Cardiac fibroblast (primary cell): Measurements from ENCODE around the gene OR7G3.
A peak's percentile ranks its signal among the peaks of the same experiment; 100 is the strongest.

ENCODE experiments used
- DNase-seq, 2 donors: peaks; one replicate each; pipeline versions ENCODE4 v3.0.0 to v3.0.0-alpha.2; 2010; ENCODE audit warnings: low read depth in 2 of 2
- H3K4me3 ChIP-seq, 2 donors: replicated peaks in 1 of 2; 1 replicate in 1 of 2; 2 replicates in 1 of 2; pipeline ENCODE4 v1.5.1; 2011; ENCODE audit warnings: low read depth in 2 of 2, low read length in 2 of 2, mild to moderate bottlenecking in 2 of 2, moderate library complexity in 1 of 2
- TF ChIP-seq, protein P1 (sequence below): IDR thresholded peaks from one replicate; pipeline ENCODE4 v1.5.1; 2011; ENCODE audit warnings: low read depth, mild to moderate bottlenecking, low read length, inconsistent platforms

The OR7G3 gene

DNA sequence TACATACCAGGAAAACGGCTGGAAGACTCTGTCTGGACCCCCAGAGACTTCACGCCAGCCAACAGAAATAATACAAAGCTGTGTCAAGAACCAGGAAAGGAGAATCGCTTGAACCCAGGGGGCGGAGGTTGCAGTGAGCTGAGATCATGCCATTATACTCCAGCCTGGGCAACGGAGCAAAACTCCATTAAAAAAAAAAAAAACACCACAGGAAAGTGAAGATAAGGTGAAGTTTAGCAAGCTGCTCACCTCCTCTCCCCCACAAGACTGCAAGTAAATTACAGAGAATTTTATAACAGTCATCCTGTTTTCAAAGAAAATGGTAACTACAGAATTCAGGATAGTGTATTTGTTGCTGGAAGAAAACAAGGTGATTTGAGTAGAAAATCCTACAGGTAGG is 10.2 kb downstream of the OR7G3 start:
- no peak overlapping the region for H3K4me3 ChIP-seq
- DNase-seq = no peak
- TF ChIP-seq, protein P1, sequence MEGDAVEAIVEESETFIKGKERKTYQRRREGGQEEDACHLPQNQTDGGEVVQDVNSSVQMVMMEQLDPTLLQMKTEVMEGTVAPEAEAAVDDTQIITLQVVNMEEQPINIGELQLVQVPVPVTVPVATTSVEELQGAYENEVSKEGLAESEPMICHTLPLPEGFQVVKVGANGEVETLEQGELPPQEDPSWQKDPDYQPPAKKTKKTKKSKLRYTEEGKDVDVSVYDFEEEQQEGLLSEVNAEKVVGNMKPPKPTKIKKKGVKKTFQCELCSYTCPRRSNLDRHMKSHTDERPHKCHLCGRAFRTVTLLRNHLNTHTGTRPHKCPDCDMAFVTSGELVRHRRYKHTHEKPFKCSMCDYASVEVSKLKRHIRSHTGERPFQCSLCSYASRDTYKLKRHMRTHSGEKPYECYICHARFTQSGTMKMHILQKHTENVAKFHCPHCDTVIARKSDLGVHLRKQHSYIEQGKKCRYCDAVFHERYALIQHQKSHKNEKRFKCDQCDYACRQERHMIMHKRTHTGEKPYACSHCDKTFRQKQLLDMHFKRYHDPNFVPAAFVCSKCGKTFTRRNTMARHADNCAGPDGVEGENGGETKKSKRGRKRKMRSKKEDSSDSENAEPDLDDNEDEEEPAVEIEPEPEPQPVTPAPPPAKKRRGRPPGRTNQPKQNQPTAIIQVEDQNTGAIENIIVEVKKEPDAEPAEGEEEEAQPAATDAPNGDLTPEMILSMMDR = no peak

DNA sequence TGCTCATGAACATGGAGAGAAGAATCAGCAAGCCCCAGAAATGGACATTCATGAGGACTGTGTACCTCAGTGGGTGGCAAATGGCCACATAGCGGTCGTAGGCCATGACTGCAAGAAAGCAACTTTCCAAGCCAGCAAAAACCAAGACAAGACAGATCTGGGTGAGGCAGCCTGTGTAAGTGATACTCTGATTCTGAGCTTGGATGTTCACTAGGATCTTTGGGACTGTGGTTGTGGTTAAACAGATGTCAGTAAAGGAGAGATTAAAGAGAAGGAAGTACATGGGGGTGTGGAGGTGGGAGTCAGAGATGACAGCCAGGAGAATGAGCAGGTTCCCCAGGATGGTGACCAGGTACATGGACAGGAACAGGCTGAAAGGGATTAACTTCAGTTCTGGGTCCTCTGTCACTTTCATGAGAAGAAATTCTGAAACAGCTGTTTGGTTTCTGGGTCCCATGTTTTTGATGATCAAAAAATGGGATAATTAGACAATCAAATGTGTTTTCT is 11.4 kb downstream of the OR7G3 start, which contains the start of gene OR7G1:
TSS of gene OR7G1 (minus strand) at position 457 of the 507 bp plus-strand sequence. CDS start at position 457, 0 bp downstream.
- no peak within 1 kb of the TSS for H3K4me3 ChIP-seq
- TF ChIP-seq, protein P1 = no peak

DNA sequence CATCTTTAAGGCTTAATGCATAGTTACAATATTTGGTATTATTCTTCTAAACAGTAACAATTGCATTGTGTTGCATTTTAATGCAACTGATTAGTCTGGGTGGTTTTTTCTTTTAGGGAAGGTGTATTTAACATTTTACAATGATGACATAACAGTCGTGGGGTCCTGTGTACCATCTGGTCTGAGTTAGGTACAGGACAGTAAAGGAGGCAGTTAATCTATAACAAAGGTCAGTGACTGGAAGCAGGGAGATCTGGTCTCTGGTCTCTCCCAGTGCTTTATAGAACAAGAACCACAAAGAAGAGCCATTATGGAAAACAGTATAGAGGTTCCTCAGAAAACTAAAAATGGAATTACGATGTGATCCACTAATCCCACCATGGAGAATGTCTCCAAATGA is 16.8 kb downstream of the OR7G3 start:
- DNase-seq = no peak
- TF ChIP-seq, protein P1 = no peak
- H3K4me3 ChIP-seq = no peak overlapping the region

More for the DNA sequence above, 11.4 kb downstream of the OR7G3 start, which contains the start of gene OR7G1:
- DNase-seq = no peak

DNA sequence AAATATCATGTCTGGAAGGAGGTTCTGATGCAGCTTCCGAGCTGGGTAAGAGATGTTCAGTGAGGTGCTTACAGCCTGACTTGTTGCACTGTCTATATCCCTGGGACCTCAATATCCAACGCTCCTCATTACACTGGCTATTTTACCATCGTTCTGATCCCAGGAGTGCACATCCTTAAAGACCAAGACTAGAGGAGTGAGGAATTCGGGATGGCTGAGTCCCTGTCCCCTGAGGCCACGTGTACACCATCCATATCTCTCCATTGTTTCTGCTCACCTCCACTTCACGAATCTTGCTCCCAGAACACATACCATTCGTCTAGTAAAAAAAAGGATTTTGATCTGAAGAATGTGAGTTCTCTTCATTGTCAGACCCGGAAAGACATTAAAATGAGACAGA is 19.4 kb downstream of the OR7G3 start, which contains the start of gene OR7G2:
TSS of gene OR7G2 (minus strand) at position 101 of the 400 bp plus-strand sequence. CDS start 4,232 bp downstream, outside the sequence.
- H3K4me3 ChIP-seq = no peak within 1 kb of the TSS
- TF ChIP-seq, protein P1 = no peak
- no peak for DNase-seq

DNA sequence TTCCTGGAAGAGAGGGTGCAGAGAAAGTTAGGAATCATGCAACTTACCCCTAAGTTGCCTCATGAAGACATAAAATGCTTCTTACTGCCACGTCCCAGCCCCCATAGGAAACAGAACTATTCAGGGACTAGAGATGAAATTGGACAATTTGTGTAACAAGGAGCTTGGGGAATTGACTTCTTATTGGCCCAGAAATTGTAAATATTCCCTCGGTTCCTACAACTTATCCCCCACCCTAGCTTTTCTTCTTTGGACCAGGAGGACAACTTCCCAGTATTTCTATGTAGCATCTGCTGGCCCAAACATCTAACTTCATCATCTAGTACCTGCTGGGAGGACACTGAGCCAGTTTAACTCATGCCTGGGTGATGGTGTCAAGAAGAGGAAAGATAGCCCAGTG is 40.0 kb downstream of the OR7G3 start, which contains the start of gene OR1M1:
TSS of gene OR1M1 (plus strand) at position 301 of the 400 bp plus-strand sequence. CDS start 6,184 bp downstream, outside the sequence.
- no peak within 1 kb of the TSS for H3K4me3 ChIP-seq
- no peak for DNase-seq
- TF ChIP-seq, protein P1 = no peak

DNA sequence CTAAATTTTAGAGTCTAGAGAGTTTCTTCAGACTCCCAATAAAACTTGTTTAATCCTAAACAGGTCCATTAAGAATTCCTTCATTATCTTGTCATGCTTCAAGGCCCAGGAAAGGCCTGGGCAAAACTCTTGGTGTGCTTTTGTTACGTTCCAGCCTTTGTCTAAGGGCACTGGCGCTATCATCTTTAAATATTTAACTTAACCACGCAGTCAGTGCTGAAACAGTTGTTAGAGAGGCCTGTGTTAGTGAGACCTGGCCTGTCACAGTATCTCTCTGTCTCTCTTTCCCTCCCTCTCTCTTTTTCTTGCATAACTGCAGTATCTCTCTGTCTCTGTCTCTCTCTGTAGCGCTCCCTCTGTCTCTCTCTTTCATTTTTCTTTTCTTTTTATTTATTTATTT is 48.1 kb downstream of the OR7G3 start:
- TF ChIP-seq, protein P1 = no peak
- DNase-seq = no peak
- no peak overlapping the region for H3K4me3 ChIP-seq

DNA sequence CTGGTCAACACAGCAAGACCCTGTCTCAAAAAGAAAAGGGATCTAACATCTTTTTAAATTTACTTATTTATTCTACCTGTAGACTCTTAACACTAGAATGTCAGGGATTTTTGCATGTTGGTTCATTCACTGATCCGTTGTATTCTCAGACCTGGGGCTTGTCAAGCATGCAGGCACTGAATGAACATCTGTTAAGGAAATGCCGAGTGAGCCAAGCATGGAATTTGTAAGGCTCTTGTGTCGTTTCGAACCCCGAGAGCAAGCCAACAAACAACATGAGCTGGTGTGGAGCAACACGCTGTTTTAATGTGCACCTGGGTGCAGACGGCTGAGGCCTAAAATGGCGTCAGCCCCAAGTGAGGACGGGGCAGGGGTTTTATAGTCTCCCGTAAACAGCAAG is 49.8 kb downstream of the OR7G3 start:
- H3K4me3 ChIP-seq = no peak overlapping the region
- peak in 1 of 2 donors; percentile 2 for DNase-seq
- TF ChIP-seq, protein P1 = no peak
